Urinary bladder (tissue), 4 donors: Measurements from ENCODE around the gene ANTXR1. TPM values are rescaled to one million over a fixed set of nuclear protein-coding genes. Genes with fewer than 3 reads are reported as not detected.
A peak's percentile ranks its signal among the peaks of the same experiment; 100 is the strongest.

Experiments used
- DNase-seq: peaks from one replicate; pipeline ENCODE4 v3.0.0-alpha.2; 2015; ENCODE audit errors: extremely low spot score
- H3K27ac ChIP-seq: one replicate; pipeline ENCODE4 v1.5.1; 2013; ENCODE audit warnings: low read depth, mild to moderate bottlenecking, moderate library complexity
- H3K36me3 ChIP-seq: one replicate; pipeline ENCODE4 v1.6.1; 2013; ENCODE audit warnings: mild to moderate bottlenecking, moderate library complexity; ENCODE audit not compliant: insufficient read depth
- H3K4me1 ChIP-seq: one replicate; pipeline ENCODE4 v1.6.1; 2013; ENCODE audit warnings: mild to moderate bottlenecking, moderate library complexity; ENCODE audit not compliant: insufficient read depth
- H3K4me3 ChIP-seq: one replicate; pipeline ENCODE4 v1.5.1; 2013; ENCODE audit warnings: low read depth, low read length
- WGBS: extraction: QIAGEN DNeasy Blood & Tissue Kit; methylation state at CpG from one replicate; pipeline ENCODE4 v1.1.7; 2013; 5-methylcytosine and 5-hydroxymethylcytosine counted together
- polyA plus RNA-seq: library from polyadenylated mRNA; stranded (reverse); fragments of 200-250 nt; gene quantifications from one replicate; pipeline ENCODE4 v1.2.3, GENCODE V29; 2013
- total RNA-seq: library from RNA; depleted of rRNA; stranded (reverse); fragments of >200 nt; gene quantifications from one replicate; pipeline ENCODE4 v1.2.3, GENCODE V29; 2014
- donor health status: healthy with polysubstance abuse.
- donor health status: healthy.

The ANTXR1 gene
- total and polyA plus RNA-seq, 2 donors, result 53.0 to 138 TPM

GRCh38 chr2:69184224-69184623, 171.2 kb downstream of the ANTXR1 start:
- WGBS, result 69% methylated on average over 5 of the region's 5 CpGs
- Histone ChIP-seq H3K4me3 (no peak overlapping the region), H3K27ac (no peak overlapping the region), H3K4me1 (no peaks in the 10 kb centered on the region), H3K36me3 (no peaks in the 10 kb centered on the region)
- DNase-seq, result no peak

DNA sequence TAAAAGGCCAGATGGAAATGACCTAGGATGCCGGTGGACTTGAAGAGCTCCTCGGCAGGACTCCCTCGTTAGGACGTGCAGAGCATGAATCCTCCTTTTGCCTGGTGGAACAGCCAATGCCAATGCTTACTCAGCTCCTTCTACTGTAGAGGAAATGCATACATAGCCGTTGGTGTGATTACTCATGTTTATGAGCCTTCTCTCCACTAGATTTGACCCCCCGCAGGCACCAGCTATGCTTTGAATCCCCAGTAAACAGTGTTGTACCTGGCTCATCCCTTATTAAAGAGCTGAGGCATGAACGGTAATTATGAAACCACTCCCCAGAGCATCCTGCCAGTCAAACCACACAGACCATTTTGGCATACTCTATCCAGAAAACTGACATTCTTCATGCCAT, 172.8 kb downstream of the ANTXR1 start:
- no peaks in the 10 kb centered on the region for H3K36me3 ChIP-seq
- 71% methylated on average over 7 of the region's 7 CpGs for WGBS
- DNase-seq, result no peak
- H3K27ac ChIP-seq, result no peak overlapping the region
- H3K4me3 ChIP-seq, result no peak overlapping the region
- H3K4me1 ChIP-seq, result no peaks in the 10 kb centered on the region

DNA sequence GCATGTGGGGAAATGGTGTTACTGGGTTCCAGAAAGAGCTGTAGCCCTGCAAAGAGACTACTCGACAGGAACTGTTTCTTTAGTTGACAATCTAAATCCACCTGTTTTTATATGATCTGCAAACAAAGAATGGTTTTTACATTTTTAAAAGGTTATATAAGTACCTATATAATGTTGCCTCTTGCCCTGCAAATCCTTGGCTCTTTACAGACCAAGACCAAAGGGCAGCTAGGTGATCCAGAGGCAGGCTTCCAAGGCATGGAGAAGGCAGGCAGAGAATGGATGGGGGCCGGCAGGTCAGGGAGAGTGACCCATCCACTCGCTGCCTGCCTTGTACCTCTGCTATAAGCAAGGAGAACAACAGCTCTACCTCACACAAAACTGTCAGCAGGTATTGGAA, 173.6 kb downstream of the ANTXR1 start:
- H3K4me3 ChIP-seq, result no peak overlapping the region
- DNase-seq, result no peak
- H3K36me3 ChIP-seq, result no peaks in the 10 kb centered on the region
- H3K4me1 ChIP-seq, result no peaks in the 10 kb centered on the region
- H3K27ac ChIP-seq, result no peak overlapping the region
- WGBS, result 94% methylated on average over 3 of the region's 3 CpGs

DNA sequence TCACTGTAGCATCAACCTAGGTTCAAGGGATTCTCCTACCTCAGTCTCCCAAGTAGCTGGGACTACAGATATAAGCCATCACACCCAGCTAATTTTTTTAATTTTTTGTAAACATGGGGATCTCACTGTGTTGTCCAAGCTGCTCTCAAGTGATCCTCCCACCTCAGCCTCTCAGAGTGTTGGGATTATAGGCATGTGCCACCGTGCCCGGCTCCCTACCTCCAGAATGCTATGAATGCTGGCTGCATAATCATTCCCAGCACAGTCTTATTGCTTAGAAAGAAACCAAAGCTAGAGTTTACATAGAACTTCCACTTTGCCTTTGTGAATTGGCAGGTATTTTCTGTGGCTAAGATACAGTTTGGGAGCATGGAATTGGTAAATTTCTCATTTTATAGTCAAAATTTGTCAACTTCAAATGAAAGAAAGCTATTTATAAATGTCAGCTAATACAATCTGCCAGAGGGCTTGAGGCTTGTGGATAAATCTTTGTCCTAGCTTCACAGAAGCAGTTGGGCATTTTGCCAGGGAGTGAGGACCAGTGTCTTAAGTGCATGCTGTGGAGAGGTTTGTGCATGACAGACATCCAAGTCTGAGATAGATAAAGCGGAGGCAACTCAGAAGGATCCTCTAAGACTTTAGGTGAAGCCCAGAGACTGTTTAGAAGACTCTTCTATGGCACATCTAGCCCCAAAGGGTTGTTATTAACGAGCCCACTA, 175.4 kb downstream of the ANTXR1 start:
- H3K4me3 ChIP-seq, result no peak overlapping the region
- H3K27ac ChIP-seq, result no peak overlapping the region
- no peak for DNase-seq
- H3K36me3 ChIP-seq, result no peaks in the 10 kb centered on the region
- WGBS, result 60% methylated on average over 4 of the region's 4 CpGs
- no peaks in the 10 kb centered on the region for H3K4me1 ChIP-seq

DNA sequence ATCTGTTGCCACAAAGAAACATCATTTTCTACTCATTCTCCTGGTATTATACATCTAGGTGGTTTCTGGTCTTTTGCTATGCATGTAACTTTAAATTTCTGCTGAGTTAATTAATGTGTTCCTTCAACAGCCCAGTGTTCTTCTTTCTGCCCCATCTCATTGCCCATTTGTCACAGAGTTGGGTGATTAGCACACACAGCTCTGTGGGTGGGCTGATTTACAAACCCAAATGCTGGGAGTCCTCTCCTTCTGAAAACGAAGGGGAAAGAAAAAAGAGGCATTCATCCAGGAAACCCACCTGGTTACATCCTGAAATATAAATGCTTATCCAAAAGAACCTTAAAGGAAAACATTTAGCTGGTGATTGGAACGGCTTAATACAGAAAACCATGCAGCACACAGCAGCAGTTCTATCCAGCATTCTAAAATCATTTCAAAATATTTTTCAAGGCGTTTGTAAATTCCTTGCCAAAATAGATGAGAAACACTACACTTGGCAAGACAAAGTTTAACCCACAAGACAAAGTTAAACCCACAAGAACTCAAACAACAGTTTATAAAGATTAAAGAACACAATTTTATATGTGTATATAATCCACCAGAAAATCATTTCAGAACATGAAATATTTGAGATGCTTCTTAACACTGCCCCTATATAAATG, 177.9 kb downstream of the ANTXR1 start:
- H3K4me1 ChIP-seq, result no peaks in the 10 kb centered on the region

GRCh38 chr2:69191634-69192033, 178.7 kb downstream of the ANTXR1 start:
- DNase-seq, result no peak
- Histone ChIP-seq H3K36me3 (no peaks in the 10 kb centered on the region), H3K4me3 (no peak overlapping the region), H3K4me1 (no peaks in the 10 kb centered on the region), H3K27ac (no peak overlapping the region)
- WGBS, result 92% methylated on average over 1 of the region's 1 CpG

More for the DNA sequence above, 177.9 kb downstream of the ANTXR1 start:
- Histone ChIP-seq H3K36me3 (no peaks in the 10 kb centered on the region), H3K27ac (peak overlapping the region; percentile 62), H3K4me3 (no peak overlapping the region)
- no peak for DNase-seq
- WGBS, result 15% methylated on average over 3 of the region's 3 CpGs

- Histone ChIP-seq H3K4me1 (no peaks in the 10 kb centered on the region), H3K36me3 (no peaks in the 10 kb centered on the region), H3K4me3 (no peak overlapping the region), H3K27ac (no peak overlapping the region)
- DNase-seq, result no peak
- 86% methylated on average over 11 of the region's 11 CpGs for WGBS
Observed at GRCh38 chr2:69192176-69192945, 179.4 kb downstream of the ANTXR1 start.

DNA sequence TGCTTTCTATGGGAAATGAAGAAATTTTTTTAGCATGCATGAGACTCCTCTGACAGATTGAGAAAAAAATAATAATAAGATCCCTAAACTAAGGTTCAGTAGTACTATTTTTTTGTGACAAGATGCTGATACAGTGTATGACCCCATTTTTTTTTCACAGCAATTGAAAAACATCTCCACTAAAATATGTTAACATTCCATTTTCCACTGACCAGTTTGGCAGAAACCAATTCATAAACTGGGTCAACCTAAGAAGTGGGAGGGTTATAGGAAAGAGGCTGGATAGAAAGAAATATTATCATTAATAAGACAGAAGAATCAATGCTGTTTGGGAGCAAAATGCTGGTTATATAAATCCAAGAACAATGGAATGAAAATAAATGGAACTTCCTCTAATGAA, 182.7 kb downstream of the ANTXR1 start:
- DNase-seq, result no peak
- H3K4me3 ChIP-seq, result no peak overlapping the region
- H3K4me1 ChIP-seq, result no peaks in the 10 kb centered on the region
- H3K36me3 ChIP-seq, result no peaks in the 10 kb centered on the region
- no peak overlapping the region for H3K27ac ChIP-seq

- no peak for DNase-seq
- WGBS, result 72% methylated on average over 9 of the region's 9 CpGs
- H3K36me3 ChIP-seq, result no peaks in the 10 kb centered on the region
- no peaks in the 10 kb centered on the region for H3K4me1 ChIP-seq
- peak overlapping the region; percentile 84 for H3K27ac ChIP-seq
- H3K4me3 ChIP-seq, result no peak overlapping the region
Observed at GRCh38 chr2:69196327-69197117, 183.5 kb downstream of the ANTXR1 start.

DNA sequence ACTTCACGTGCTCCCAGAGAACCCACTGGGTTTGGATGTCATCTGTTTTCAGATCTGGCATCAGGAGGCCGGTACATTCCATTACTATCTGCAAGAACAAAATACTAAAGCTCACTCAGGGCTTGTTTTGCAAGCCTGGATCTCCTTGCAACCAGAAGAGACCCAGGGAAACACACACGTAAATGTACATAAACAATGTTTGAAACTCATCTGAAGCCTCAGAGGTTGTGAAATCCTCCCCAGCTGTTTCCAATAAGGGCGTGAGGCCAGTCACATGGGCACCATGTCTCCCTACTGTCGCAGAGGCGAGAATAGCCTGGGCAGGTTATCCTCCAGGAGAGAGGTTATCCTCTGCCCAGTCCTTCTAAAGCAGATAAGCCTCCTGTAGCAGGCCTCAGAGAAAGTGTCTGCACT, 187.1 kb downstream of the ANTXR1 start:
- no peak for DNase-seq
- Histone ChIP-seq H3K27ac (peak overlapping the region; percentile 66), H3K4me1 (no peaks in the 10 kb centered on the region), H3K4me3 (no peak overlapping the region), H3K36me3 (no peaks in the 10 kb centered on the region)
- 42% methylated on average over 6 of the region's 6 CpGs for WGBS

DNA sequence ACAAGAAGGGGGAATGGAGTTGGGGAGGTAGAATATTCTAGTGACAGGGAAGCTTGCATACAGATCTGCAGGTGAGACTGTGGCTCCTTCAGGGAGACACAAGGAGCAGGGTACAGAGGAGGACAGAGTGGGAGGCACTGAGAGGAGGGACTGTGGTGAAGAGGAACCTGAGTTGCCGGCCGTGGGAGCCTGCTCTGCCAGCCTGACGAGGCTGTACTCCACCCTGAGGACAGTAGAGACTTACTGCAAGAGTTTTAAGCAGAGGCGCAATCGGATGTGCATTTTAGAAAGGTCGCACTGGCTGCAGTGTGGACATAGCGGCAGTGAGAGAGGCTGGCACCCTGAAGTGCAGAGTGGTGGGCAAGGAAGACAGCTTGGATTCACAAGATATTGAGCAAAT, 188.3 kb downstream of the ANTXR1 start:
- H3K27ac ChIP-seq, result no peak overlapping the region
- 91% methylated on average over 7 of the region's 7 CpGs for WGBS
- H3K36me3 ChIP-seq, result no peaks in the 10 kb centered on the region
- no peaks in the 10 kb centered on the region for H3K4me1 ChIP-seq
- no peak for DNase-seq
- no peak overlapping the region for H3K4me3 ChIP-seq

GRCh38 chr2:69202327-69202726, 189.3 kb downstream of the ANTXR1 start:
- 72% methylated on average over 3 of the region's 3 CpGs for WGBS
- Histone ChIP-seq H3K4me1 (no peaks in the 10 kb centered on the region), H3K4me3 (no peak overlapping the region), H3K27ac (no peak overlapping the region), H3K36me3 (no peaks in the 10 kb centered on the region)
- no peak for DNase-seq

DNA sequence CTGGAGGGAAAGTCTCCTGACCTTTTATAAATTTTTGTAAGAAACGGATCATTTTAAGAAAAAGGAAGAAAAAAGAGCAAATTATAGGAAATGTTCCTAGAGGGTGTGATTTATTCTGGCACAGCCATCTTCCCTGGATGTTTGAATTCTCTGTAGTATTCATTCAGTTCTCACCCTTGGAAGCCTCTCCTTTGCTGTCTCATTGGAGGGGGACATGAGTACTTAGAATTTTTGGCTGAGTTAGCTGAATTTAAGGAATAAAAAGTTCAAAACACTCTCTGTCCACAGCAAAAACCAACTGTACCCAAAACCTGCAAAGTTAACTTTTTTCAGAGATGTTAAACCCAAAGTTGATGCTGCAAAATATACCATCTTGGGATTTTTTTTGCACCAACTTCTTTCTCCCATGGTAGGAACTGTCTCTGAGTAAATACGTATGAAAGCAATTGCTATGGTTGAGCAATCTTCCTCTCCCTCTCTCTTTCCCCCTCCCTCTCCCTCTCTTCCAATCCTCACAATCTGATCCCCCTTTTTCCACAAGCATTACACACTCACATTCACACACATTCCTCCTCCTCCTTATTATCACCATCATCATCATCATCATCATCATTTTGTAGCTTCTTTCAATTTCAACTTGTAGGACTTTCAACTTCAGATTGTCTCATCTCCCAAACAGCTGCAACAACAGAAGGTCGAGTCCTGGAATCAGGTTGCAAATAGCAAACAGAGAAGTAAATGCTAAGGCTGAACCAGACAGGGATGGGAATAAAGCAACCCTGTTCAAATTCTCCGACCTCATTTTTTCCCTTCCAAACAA, 190.4 kb downstream of the ANTXR1 start:
- Histone ChIP-seq H3K27ac (no peak overlapping the region), H3K36me3 (no peaks in the 10 kb centered on the region), H3K4me1 (no peaks in the 10 kb centered on the region), H3K4me3 (no peak overlapping the region)
- no peak for DNase-seq
- 69% methylated on average over 4 of the region's 4 CpGs for WGBS
